K562 (cell line): Measurements from ENCODE around the gene SOS2. TPM values are rescaled to one million over a fixed set of nuclear protein-coding genes. Genes with fewer than 3 reads are reported as not detected.

Experiments used
- ATAC-seq: fragments of 200-7000 bp; cut with Tn5 transposase; 3 replicates; pipeline ENCODE4 v1.9.1; 2020; ENCODE audit warnings: moderate library complexity
- BruUV-seq: library from RNA; stranded (reverse); fragments of 400-500 nt; replicated peaks from 2 replicates; lab custom pipeline; 2021; lab: Mats Ljungman, UMichigan
- CTCF ChIA-PET: fragments of 300-600 bp; formaldehyde crosslinking; extraction: SDS; loops from one replicate; lab custom pipeline; 2021; ENCODE audit warnings: low intra/inter-chr PET ratio; lab: Yijun Ruan, JAX
- POLR2A ChIA-PET: fragments of 300-600, 350-650 bp; sonication (Branson Sonifier 250); formaldehyde crosslinking; extraction: SDS; loops from one replicate; lab custom pipeline; 2021; ENCODE audit warnings: antibody characterized with exemption, inconsistent platforms; lab: Yijun Ruan, JAX
- DNase-seq, 4 experiments: peaks; one replicate each; pipeline versions ENCODE4 v3.0.0 to v3.0.0-alpha.2; 2011 to 2018; ENCODE audit warnings: low spot score in 3 of 4, mixed read lengths in 3 of 4; ENCODE audit errors: extremely low read depth in 1 of 4
- FAIRE-seq: peaks from 2 replicates; lab custom pipeline; 2011; peaks lifted over from hg19 to GRCh38; lab: Jason Lieb, UNC
- H2AFZ ChIP-seq: 2 replicates; pipeline ENCODE4 v1.6.0; 2011; ENCODE audit warnings: low read depth, low read length, control low read depth, inconsistent platforms
- H3K27ac ChIP-seq: fragments of 200-600 bp; 3 replicates; pipeline ENCODE4 v1.8.0; 2011; ENCODE audit warnings: low read depth, mild to moderate bottlenecking, control low read depth, inconsistent platforms, low read length, moderate library complexity, mixed read lengths; ENCODE audit errors: extremely low read depth
- H3K27me3 ChIP-seq, 2 experiments: fragments of 300-600 bp in 1 of 2; 2 replicates in 1 of 2; 3 replicates in 1 of 2; pipeline versions ENCODE4 v1.6.0 to v1.8.0; 2011; ENCODE audit warnings: inconsistent platforms in 2 of 2, low read length in 2 of 2, mild to moderate bottlenecking in 1 of 2, mixed read lengths in 1 of 2, moderate library complexity in 1 of 2; ENCODE audit not compliant: control insufficient read depth in 2 of 2, insufficient read depth in 2 of 2
- H3K36me3 ChIP-seq: fragments of 300-600 bp; 3 replicates; pipeline ENCODE4 v1.8.0; 2011; ENCODE audit warnings: mild to moderate bottlenecking, low read length, inconsistent platforms; ENCODE audit not compliant: control insufficient read depth, insufficient read depth
- H3K4me1 ChIP-seq, 2 experiments: fragments of 200-600 bp in 1 of 2; replicated peaks in 1 of 2; 2 replicates in 1 of 2; 3 replicates in 1 of 2; pipeline versions ENCODE4 v1.5.1 to v1.8.0; 2011; ENCODE audit warnings: inconsistent platforms in 2 of 2, low read length in 2 of 2, mild to moderate bottlenecking in 1 of 2, mixed read lengths in 1 of 2, moderate library complexity in 1 of 2; ENCODE audit not compliant: control insufficient read depth in 2 of 2, insufficient read depth in 2 of 2
- H3K4me2 ChIP-seq: 2 replicates; pipeline ENCODE4 v1.6.1; 2011; ENCODE audit warnings: low read length, control low read depth, inconsistent platforms, mixed read lengths; ENCODE audit not compliant: insufficient read depth
- H3K4me3 ChIP-seq: fragments of 200-600 bp; sonication (generic), shearing (Covaris generic); 2 replicates; pipeline ENCODE4 v1.5.1; 2016; ENCODE audit warnings: control low read depth, inconsistent platforms
- H3K79me2 ChIP-seq: fragments of 200-600 bp; 3 replicates; pipeline ENCODE4 v1.8.0; 2011; ENCODE audit warnings: low read length, inconsistent platforms; ENCODE audit not compliant: control insufficient read depth, insufficient read depth
- H3K9ac ChIP-seq, 2 experiments: 2 replicates each; pipeline versions ENCODE4 v1.6.0 to v1.6.1; 2011; ENCODE audit warnings: low read depth in 2 of 2, low read length in 2 of 2, control low read depth in 1 of 2, inconsistent platforms in 1 of 2, mild to moderate bottlenecking in 1 of 2, mixed read lengths in 1 of 2; ENCODE audit not compliant: insufficient read depth in 1 of 2
- H3K9me1 ChIP-seq: one replicate; pipeline ENCODE4 v1.6.0; 2011; ENCODE audit warnings: inconsistent platforms, mild to moderate bottlenecking, low read length, moderate library complexity; ENCODE audit not compliant: control insufficient read depth, insufficient read depth
- H3K9me3 ChIP-seq: replicated peaks from 2 replicates; pipeline ENCODE4 v1.5.1; 2011; ENCODE audit warnings: low read depth, low read length, inconsistent platforms; ENCODE audit not compliant: control insufficient read depth, insufficient read depth
- H4K20me1 ChIP-seq: replicated peaks from 2 replicates; pipeline ENCODE4 v1.6.1; 2011; ENCODE audit warnings: low read length, inconsistent platforms, mixed read lengths; ENCODE audit not compliant: control insufficient read depth, insufficient read depth
- AFF4 ChIP-seq: sonication (generic); formaldehyde crosslinking; IDR thresholded peaks from 2 replicates; pipeline ENCODE4 v1.8.0; 2023; ENCODE audit warnings: mild to moderate bottlenecking, missing genetic modification reagents
- EP400 ChIP-seq: fragments of 450-650 bp; IDR thresholded peaks from 2 replicates; pipeline ENCODE4 v1.6.1; 2017; ENCODE audit warnings: antibody characterized with exemption, mild to moderate bottlenecking, moderate library complexity
- GTF3C2 ChIP-seq: IDR thresholded peaks from 3 replicates; pipeline ENCODE4 v1.6.1; 2011; ENCODE audit warnings: borderline replicate concordance, mild to moderate bottlenecking, moderate library complexity; ENCODE audit not compliant: insufficient read length; ENCODE audit errors: extremely low read depth
- JUND ChIP-seq, 2 experiments: IDR thresholded peaks; 2 replicates in 1 of 2; 3 replicates in 1 of 2; pipeline ENCODE4 v1.6.1; 2011; ENCODE audit warnings: borderline replicate concordance in 2 of 2, low read depth in 2 of 2, low read length in 2 of 2, improper control_type of control experiment in 1 of 2, missing biosample characterization in 1 of 2, missing genetic modification characterization in 1 of 2, missing genetic modification reagents in 1 of 2
- MIER1 ChIP-seq: fragments of 450-650 bp; IDR thresholded peaks from 2 replicates; pipeline ENCODE4 v1.6.1; 2016; ENCODE audit warnings: antibody characterized with exemption, mild to moderate bottlenecking, low read depth
- TEAD2 ChIP-seq: fragments of 450-650 bp; IDR thresholded peaks from 2 replicates; pipeline ENCODE4 v1.6.1; 2016; ENCODE audit warnings: missing genetic modification characterization, control low read depth, missing compliant biosample characterization
- ZNF277 ChIP-seq: fragments of 250-450 bp; sonication (Bioruptor Pico); IDR thresholded peaks from 2 replicates; pipeline ENCODE4 v1.8.0; 2022; ENCODE audit warnings: inconsistent platforms, mild to moderate bottlenecking, moderate library complexity, borderline replicate concordance
- ZNF384 ChIP-seq: IDR thresholded peaks from 2 replicates; pipeline ENCODE4 v1.6.1; 2012; ENCODE audit warnings: low read depth, low read length, improper control_type of control experiment
- WGBS: fragments of 100-300 bp; shearing (Covaris generic); methylation state at CpG from one replicate; pipeline ENCODE4 v1.1.6; 2016; ENCODE audit warnings: low coverage, mixed read lengths; ENCODE audit not compliant: insufficient coverage; ENCODE audit errors: missing lambda C conversion rate; 5-methylcytosine and 5-hydroxymethylcytosine counted together
- in situ Hi-C: fragments of 300-500 bp; cut with MboI; formaldehyde crosslinking; loops from 4 replicates; pipeline ENCODE4 v1.15.0; 2018; ENCODE audit warnings: inconsistent platforms, mixed read lengths
- intact Hi-C: fragments of 100-400 bp; cut with micrococcal nuclease; formaldehyde crosslinking; loops from 2 replicates; pipeline ENCODE4 v1.14.2; 2022
- polyA plus RNA-seq, 8 experiments: library from polyadenylated mRNA; depleted of rRNA in 4 of 8; stranded (reverse) in 5 of 8; unstranded in 3 of 8; fragments of >200 nt; fragmentation: Nextera tagmentation in 2 of 8; fragmentation: Illumina TruSeq in 1 of 8; extraction: Ambion mirVana in 2 of 8; extraction: Trizol in 1 of 8; gene quantifications; 2 replicates each; pipeline versions ENCODE4 v1.2.1 to v1.2.3, GENCODE V29; 2011 to 2014; ENCODE audit warnings: inconsistent platforms in 1 of 8, missing spikeins in 1 of 8
- total RNA-seq, 7 experiments: library from RNA; depleted of rRNA in 6 of 7; stranded (reverse); fragments of >200 nt in 6 of 7; fragmentation: Illumina TruSeq in 2 of 7; extraction: Trizol in 2 of 7; gene quantifications; 2 replicates each; pipeline versions ENCODE4 v1.2.1 to v1.2.3, GENCODE V29; 2011 to 2021; ENCODE audit warnings: low replicate concordance in 1 of 7

SOS2 gene
- total and polyA plus RNA-seq, 9 of the 15 experiments (the other 6 are each of a cell fraction or from before 2014, with no cell fraction given), result 2.2 to 13.1 (median 10.5) TPM

- H3K4me3 ChIP-seq, result peak overlapping the region; percentile 83
- no peaks in the 10 kb centered on the region for H3K27me3 ChIP-seq
- no peaks in the 10 kb centered on the region for H4K20me1 ChIP-seq
- 27% methylated on average over 13 of the region's 13 CpGs for WGBS
- H3K9me3 ChIP-seq, result no peaks in the 10 kb centered on the region
- no TSS peak for BruUV-seq
- H3K79me2 ChIP-seq, result peaks cover 38% of the 10 kb centered on the region
- 0 out of 3 replicates have a peak, but pooled peaks cover 4% of the 10 kb centered on the region for H3K36me3 ChIP-seq
- no peaks in the 10 kb centered on the region for H3K9me1 ChIP-seq
- in situ Hi-C loops (no loop called here), intact Hi-C loops (loop anchor here (10.0 kb wide), 2 partner anchors 117 to 367 kb away; partner anchors contain the start of gene VCPKMT)
- CTCF ChIA-PET, result no interaction called here
- peak overlapping the region; percentile 75 for H3K27ac ChIP-seq
- H3K4me2 ChIP-seq, result peak overlapping the region; percentile 87
- ATAC-seq (peak; percentile 13), FAIRE-seq (no peak), DNase-seq (peak in 2 of 4 experiments; percentile 13 to 25)
- peaks cover 6 to 11% of the 10 kb centered on the region in 2 experiments; a peak in 4 of 5 replicates for H3K4me1 ChIP-seq
- peak overlapping the region; percentile 73 to 95; a peak in 3 of 4 replicates for H3K9ac ChIP-seq
- peak overlapping the region; percentile 94 for H2AFZ ChIP-seq
- TF ChIP-seq EP400 (no peak), GTF3C2 (no peak), JUND (IDR thresholded peaks at IDR 0.05; ENCODE audit: borderline replicate concordance, low read depth, low read length) (no peak), JUND (tag; IDR thresholded peaks at IDR 0.05; ENCODE audit: borderline replicate concordance, low read depth, low read length) (no peak), AFF4 (CRISPR knock-in tag) (no peak), ZNF384 (no peak), TEAD2 (tag) (no peak), ZNF277 (no peak), MIER1 (no peak)
- POLR2A ChIA-PET, result no interaction called here
These were observed 881 bp upstream of the SOS2 start for GRCh38 chr14:50232276-50232642.
